COLO668 (cell line): ENCODE data around the gene CDR2.
"Not testable (repeated sequence)": the region's sequence is repeated elsewhere in the genome, so short reads cannot be mapped to it uniquely, and the experiment has no call there.

Experiments
- DNase-seq: peaks from one replicate; lab custom pipeline; 2025; ENCODE audit not compliant: unreplicated experiment; lab: John Stamatoyannopoulos, UW

The CDR2 gene

DNA sequence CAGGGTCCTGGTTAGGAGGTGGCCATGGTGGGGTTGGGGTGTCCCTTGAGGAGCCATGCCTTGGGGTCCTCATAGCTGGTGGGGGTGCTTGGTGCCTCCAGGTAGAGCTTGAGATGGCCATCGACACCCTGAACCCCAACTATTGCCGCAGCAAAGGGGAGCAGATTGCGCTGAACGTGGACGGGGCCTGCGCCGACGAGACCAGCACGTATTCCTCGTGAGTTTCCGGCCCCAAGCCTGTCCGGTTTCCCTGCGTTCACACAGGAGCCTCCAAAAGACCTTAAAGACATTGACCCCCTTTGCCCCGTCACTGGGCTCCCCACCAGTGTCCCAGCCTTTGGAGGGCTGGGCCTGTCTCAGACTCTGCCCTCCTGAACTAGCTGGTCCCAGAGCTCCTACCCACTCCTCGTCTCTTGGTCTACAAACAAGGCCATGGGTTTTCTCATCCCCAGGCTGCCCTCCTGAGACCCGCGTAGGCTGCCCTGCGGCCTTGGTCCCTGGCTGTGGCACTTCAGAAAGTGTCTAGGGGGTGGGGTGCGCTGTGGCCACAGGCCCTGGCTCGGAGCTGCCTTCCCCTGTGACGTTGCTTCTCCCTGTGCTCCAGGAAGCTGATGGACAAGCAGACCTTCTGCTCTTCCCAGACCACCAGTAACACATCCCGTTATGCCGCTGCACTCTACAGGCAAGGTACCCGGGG, 65.4 kb downstream of the CDR2 start:
- no peak for DNase-seq

- no peak for DNase-seq
Observed at GRCh38 chr16:22307838-22308237, 66.6 kb downstream of the CDR2 start.

DNA sequence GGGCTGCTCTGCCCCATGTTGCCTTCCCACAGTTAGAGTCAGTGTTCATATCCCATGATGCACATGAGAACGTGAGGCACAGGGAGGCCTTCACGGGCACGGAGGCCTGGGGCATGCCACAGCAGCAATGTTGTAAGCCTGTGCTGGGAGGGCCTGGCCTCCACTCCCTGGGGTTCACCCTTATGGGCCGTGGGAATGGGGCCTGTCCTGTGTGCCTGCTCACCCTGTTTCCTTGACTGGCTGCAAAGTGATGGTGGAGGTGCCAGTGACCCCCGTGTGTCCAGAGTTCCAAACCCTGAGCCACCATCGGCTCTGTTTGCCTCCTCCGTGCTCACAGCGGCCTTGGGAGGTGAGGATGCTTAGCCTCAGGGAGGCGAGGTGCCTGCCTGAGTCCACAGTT, 67.6 kb downstream of the CDR2 start:
- no peak for DNase-seq

DNA sequence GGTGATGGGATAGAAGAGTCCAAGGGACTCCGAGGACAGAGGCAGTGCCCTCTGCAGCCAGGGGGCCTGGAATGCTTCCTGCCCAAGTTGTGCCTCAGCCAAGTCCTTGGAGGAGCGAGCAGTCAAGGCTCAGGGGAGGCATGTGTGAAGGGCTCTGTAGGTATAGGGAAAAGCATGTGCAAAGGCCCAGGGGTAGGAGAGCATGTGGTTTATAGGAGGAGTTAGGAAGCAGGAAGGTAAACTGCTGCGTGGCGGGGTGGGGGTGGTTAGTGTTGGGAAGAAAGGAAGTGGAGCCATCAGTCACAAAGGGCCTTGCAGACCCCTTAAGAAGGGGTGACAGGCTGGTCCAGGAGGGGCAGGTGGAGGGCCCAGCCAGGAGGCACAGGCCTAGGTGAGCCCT, 70.0 kb downstream of the CDR2 start:
- DNase-seq = no peak

GRCh38 chr16:22302776-22303363, 71.5 kb downstream of the CDR2 start:
- no peak for DNase-seq

- not testable (repeated sequence) for DNase-seq
Observed at GRCh38 chr16:22301423-22301822, 73.0 kb downstream of the CDR2 start.

DNA sequence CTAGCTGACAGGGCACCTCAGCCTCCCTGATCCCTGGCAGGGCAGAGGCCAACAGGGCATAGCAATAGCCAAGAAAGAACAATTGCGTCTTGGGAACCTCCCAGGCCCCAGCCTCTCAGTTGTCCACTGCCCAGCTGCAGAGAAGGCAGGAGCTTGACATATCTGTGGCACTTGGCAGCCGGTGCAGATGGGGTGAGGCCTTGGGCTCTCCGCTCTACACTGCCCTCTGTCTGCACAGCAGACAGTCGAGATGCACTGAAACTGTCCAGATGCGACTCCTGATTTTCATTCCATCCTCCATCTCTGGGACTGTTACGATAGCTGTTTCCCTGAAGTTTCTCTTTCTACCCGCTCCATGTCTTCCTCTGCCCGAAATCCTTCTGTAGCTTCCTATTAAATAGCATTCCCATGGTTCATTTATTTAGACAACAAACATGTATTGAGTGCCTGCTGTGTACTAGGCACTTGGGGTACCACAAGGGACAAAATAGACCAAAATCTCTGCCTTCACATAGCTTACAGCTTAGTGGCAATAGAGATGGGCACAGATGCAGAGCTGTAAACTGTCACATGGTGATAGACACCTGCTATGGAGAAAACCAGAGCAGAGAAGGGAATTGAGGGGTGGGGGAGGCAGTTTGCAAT, 73.9 kb downstream of the CDR2 start:
- DNase-seq = peak; percentile 46

DNA sequence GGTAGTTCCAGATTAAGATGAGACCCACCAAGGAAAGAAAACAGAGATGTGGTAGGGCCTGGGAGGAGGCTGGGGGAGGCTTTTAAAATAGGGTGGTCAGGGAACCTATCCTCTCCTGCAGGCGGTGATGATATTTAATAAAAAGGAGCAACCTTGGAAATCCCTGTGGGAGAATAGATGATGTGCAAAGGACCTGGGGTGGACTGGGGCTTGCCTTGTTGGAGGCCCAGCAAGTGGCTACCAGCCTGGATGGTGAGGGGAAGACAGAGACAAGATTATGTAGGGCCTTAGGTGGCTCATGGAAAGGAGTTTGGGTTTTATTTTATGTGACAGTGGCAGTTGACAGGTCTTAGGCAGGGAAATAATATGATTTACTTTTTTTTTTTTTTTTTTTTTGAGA, 75.4 kb downstream of the CDR2 start:
- DNase-seq = no peak

DNA sequence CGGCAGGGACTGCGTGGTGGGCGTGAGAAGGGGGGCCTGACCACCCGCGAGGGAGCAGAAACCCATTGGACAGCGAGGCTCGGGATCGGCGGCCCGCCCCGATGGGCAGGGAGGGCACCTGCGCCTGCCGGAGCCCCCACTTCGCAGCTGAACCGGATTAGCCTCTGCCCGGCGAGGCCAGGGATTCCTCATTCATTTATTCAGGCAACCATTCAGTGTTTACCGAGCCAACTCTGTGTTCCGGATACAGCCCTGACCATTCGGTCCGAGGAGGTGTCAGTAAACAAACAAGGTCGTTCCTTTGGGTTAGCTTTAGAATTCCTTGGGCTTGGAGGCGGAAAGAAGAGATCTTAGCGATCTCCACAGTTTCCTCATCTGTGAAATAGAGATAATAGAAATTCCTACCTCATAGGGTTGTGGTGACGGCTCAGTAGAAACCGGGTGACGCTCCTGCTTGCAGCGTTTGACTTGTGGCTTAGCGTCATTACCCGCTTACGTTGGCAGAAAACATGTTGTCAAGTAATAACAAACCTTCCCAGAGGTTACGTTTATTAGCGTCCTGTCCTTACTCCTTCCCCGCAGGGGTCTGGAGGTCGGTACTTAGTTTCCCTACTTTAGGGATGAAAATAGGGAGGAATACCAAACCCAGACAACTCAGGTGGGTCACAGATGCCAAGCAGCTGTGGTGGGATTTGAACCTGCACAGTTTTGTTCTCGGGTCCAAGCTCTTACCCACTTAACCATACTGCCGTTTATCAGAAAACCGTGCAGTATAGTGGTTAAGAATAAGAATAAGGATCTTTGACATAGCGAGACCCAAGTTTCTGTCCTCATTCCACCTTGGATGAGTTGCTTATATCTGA, 76.3 kb downstream of the CDR2 start:
- peak; percentile 58 for DNase-seq

DNA sequence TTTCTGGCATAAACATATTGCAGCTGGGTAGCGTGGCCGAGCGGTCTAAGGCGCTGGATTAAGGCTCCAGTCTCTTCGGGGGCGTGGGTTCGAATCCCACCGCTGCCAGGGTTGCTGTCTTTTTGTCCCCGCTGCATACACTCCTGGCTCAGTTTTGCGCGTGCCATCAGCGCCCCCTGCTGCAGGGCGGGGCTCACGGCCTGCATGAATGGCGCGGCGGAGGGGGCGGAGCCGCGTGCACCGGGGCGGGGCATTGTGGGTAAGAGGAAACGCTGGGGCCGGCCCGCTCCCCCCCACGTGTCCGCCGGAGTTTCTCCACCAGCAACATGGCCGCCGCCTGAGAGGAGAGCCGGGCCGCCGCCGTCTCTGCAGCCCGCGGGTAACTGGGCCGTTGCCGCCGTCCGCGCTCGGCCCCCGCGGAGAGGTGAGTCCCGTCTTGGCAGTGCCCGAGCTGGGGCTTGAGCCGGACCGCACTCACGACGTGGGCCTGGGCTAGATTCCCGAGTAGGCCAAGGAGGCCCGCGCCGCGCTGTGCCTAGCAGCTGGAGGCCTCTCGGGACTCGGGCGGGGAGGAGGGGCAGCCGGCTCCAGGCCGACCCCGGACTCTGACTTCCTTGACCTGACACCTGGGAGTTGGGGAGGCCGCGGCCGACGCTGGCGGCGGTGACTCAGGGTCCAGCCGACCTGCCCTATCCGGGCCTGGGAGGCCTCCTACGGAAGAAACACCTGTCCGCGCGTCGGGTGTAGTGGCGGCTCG, 77.1 kb downstream of the CDR2 start, which contains the start of gene POLR3E:
Gene POLR3E, plus strand, starts transcription at position 296 of the 757 bp plus-strand sequence. CDS start 5,560 bp downstream, outside the sequence.
- DNase-seq = peak; percentile 97

DNA sequence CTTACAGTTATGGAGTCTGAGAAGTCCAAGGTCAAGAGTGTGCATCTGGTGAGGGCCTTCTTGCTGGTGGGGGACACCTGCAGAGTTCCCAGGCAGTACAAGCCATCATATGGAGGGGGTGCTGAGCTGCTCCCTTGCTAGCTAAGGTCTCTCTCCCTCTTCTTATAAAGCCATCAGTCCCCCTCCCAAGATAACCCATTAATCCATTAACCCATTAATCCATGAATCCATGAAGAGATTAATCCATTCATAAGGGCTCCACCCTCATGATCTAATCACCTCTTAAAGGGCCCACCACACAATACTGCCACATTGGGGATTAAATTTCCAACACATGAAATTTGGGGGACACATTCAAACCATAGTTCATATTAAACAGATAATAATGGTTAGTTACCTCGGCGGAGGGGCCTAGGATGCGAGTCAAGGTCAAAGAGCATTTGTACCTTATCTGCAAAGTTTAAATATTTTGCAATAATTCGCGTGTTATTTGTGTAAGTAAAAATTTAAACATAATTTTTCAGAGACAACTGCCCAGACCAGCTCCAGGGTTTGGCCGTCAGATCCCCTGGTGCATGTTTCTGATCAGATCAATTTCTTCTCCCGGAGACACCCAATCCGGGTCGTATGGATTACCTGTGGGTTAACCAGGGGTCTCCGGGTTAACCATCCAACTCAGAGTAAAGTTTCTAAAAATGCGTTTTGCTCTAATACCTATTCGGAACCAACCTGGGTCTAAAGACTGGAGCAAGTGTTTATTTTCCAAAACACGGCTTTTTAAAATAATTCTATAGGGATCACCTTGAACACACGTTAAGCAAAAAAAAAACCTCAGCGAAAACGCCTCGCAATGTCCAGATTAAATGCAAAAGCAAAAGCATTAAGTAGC, 78.0 kb downstream of the CDR2 start:
- no peak for DNase-seq
